Mesendoderm (in vitro differentiated cells): ENCODE results near the gene UBAP1L.

Source experiments
- DNase-seq: peaks from one replicate; pipeline ENCODE4 v3.0.0; 2013
- H2AK5ac ChIP-seq: 2 replicates; pipeline ENCODE4 v1.6.1; 2013; ENCODE audit warnings: low read length, inconsistent platforms
- H2BK120ac ChIP-seq: 2 replicates; pipeline ENCODE4 v1.6.1; 2013; ENCODE audit warnings: low read depth, mild to moderate bottlenecking, low read length, moderate library complexity, mixed read lengths
- H2BK15ac ChIP-seq: replicated peaks from 2 replicates; pipeline ENCODE4 v1.6.1; 2013; ENCODE audit warnings: low read depth, mild to moderate bottlenecking, moderate library complexity
- H2BK5ac ChIP-seq: 2 replicates; pipeline ENCODE4 v1.6.1; 2013; ENCODE audit warnings: low read length, inconsistent platforms
- H3K18ac ChIP-seq: 2 replicates; pipeline ENCODE4 v1.6.1; 2013; ENCODE audit warnings: mild to moderate bottlenecking, low read length, mixed read lengths
- H3K23ac ChIP-seq: one replicate; pipeline ENCODE4 v1.6.1; 2013; ENCODE audit warnings: low read length
- H3K27ac ChIP-seq: 2 replicates; pipeline ENCODE4 v1.5.1; 2013; ENCODE audit warnings: low read depth, mild to moderate bottlenecking, inconsistent platforms, low read length, moderate library complexity
- H3K27me3 ChIP-seq: 2 replicates; pipeline ENCODE4 v1.6.1; 2013; ENCODE audit warnings: low read length, control low read depth, mild to moderate bottlenecking, inconsistent platforms; ENCODE audit not compliant: insufficient read depth, poor library complexity
- H3K36me3 ChIP-seq: 2 replicates; pipeline ENCODE4 v1.6.1; 2013; ENCODE audit warnings: low read length, inconsistent platforms; ENCODE audit not compliant: control insufficient read depth, insufficient read depth
- H3K4ac ChIP-seq: one replicate; pipeline ENCODE4 v1.6.1; 2013; ENCODE audit warnings: low read depth, mild to moderate bottlenecking, low read length, moderate library complexity
- H3K4me1 ChIP-seq: 2 replicates; pipeline ENCODE4 v1.6.1; 2013; ENCODE audit warnings: low read depth, low read length, inconsistent platforms; ENCODE audit not compliant: control insufficient read depth
- H3K4me2 ChIP-seq: 2 replicates; pipeline ENCODE4 v1.6.1; 2013; ENCODE audit warnings: low read length
- H3K4me3 ChIP-seq: 2 replicates; pipeline ENCODE4 v1.5.1; 2013; ENCODE audit warnings: mild to moderate bottlenecking, low read length
- H3K56ac ChIP-seq: one replicate; pipeline ENCODE4 v1.6.1; 2013; ENCODE audit warnings: low read length
- H3K79me1 ChIP-seq: 2 replicates; pipeline ENCODE4 v1.6.1; 2013; ENCODE audit warnings: low read length, inconsistent platforms
- H3K79me2 ChIP-seq: 2 replicates; pipeline ENCODE4 v1.6.1; 2013; ENCODE audit warnings: mild to moderate bottlenecking, low read length; ENCODE audit not compliant: control insufficient read depth, insufficient read depth
- H3K9ac ChIP-seq: 2 replicates; pipeline ENCODE4 v1.6.1; 2013; ENCODE audit warnings: low read length, inconsistent platforms
- H4K5ac ChIP-seq: one replicate; pipeline ENCODE4 v1.6.1; 2013; ENCODE audit warnings: low read length
- H4K8ac ChIP-seq: one replicate; pipeline ENCODE4 v1.6.1; 2013; ENCODE audit warnings: low read depth, mild to moderate bottlenecking, control low read depth, low read length, moderate library complexity
- WGBS: extraction: QIAGEN DNeasy Blood & Tissue Kit; methylation state at CpG from one replicate; pipeline ENCODE4 v1.1.7; 2013; ENCODE audit warnings: low lambda C conversion rate, missing lambda C conversion rate; ENCODE audit not compliant: insufficient coverage; ENCODE audit errors: extremely low coverage; 5-methylcytosine and 5-hydroxymethylcytosine counted together

UBAP1L gene

GRCh38 chr15:65088643-65089021, 26.4 kb downstream of the UBAP1L start:
- Histone ChIP-seq H3K9ac (no peak overlapping the region), H3K27ac (no peak overlapping the region), H4K5ac (no peak overlapping the region), H2AK5ac (peak overlapping the region; percentile 70), H2BK5ac (no peak overlapping the region), H3K4me3 (no peak overlapping the region), H3K36me3 (no peaks in the 10 kb centered on the region), H3K79me2 (no peaks in the 10 kb centered on the region), H4K8ac (no peak overlapping the region), H3K4me2 (no peak overlapping the region), H3K4me1 (peaks cover 13% of the 10 kb centered on the region), H3K23ac (no peak overlapping the region), H3K56ac (no peak overlapping the region), H2BK120ac (no peak overlapping the region), H3K27me3 (no peaks in the 10 kb centered on the region), H3K79me1 (no peaks in the 10 kb centered on the region), H2BK15ac (no peak overlapping the region), H3K4ac (no peak overlapping the region), H3K18ac (no peak overlapping the region)
- DNase-seq, result no peak
- WGBS, result no CpG with 5 or more reads among the region's 6 CpGs

DNA sequence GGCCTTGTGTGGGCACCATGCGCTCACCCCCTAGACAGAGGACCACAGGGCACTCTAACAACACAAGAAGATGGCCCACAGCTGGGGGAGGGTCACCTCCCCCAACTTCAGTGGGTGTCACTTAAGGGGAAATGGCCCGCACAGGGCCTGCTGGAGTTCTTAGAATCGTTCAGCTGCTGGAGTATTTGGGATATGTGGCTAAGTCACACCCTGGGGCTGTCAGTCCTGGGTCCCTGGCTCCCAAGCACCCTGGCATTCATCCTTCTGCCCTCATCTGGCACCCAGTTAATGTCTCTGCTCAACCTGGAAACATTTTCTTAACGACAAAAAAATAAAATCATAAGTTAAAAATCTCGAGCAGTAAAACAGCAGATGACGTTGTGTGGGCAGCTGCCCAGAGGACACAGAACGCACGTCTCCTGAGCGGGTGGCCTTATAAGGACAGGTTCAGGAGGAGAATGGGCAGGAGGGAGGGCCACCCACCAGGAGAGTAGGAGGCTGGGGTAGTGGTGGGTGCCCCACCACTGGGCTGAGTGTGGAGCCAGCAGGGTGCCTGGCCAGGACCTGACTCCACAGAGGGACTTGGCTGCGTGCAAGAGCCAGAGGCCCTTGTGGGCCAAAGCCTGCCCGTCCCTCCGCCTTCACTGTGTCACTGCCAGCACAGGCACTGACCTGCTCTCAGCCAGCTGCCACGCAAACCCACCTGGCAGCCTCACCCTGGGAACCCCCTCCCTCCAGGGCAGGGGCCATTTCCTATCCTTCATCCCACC, 26.9 kb downstream of the UBAP1L start:
- H3K4me3 ChIP-seq, result no peak overlapping the region
- peak overlapping the region; percentile 27 for H3K56ac ChIP-seq
- H3K36me3 ChIP-seq, result no peaks in the 10 kb centered on the region
- no peak overlapping the region for H3K18ac ChIP-seq
- no peak overlapping the region for H3K4me2 ChIP-seq
- no CpG with 5 or more reads among the region's 13 CpGs for WGBS
- H3K79me2 ChIP-seq, result no peaks in the 10 kb centered on the region
- no peak overlapping the region for H3K4ac ChIP-seq
- no peak overlapping the region for H4K8ac ChIP-seq
- no peak overlapping the region for H3K9ac ChIP-seq
- DNase-seq, result no peak
- no peak overlapping the region for H2BK15ac ChIP-seq
- H3K27ac ChIP-seq, result no peak overlapping the region
- no peaks in the 10 kb centered on the region for H3K27me3 ChIP-seq
- no peaks in the 10 kb centered on the region for H3K79me1 ChIP-seq
- H4K5ac ChIP-seq, result no peak overlapping the region
- no peak overlapping the region for H3K23ac ChIP-seq
- H3K4me1 ChIP-seq, result peaks cover 17% of the 10 kb centered on the region
- H2BK5ac ChIP-seq, result no peak overlapping the region
- H2AK5ac ChIP-seq, result peak overlapping the region; percentile 70
- no peak overlapping the region for H2BK120ac ChIP-seq

DNA sequence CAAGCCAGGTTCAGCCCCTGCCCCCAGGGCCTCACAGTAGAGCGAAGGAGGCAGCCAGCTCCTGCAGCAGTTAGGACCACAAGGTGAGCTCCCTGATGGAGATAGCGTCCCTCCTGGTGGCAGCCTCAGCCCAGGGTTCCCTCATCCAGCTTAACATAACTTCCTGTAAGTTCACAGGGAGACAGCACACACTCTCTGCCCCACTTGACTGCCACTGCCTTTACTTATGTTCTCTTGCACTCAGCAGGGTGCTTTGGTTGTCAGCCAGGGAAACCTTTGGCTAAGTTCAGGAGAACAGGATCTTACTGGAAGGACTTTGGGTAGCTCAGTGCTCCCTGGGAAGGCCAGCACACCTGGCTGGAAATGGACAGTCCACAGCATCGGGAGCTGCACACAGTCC, 27.6 kb downstream of the UBAP1L start:
- H3K4me3 ChIP-seq, result no peak overlapping the region
- H2BK15ac ChIP-seq, result no peak overlapping the region
- H3K4me1 ChIP-seq, result peaks cover 21% of the 10 kb centered on the region
- no CpG with 5 or more reads among the region's 3 CpGs for WGBS
- H3K4ac ChIP-seq, result no peak overlapping the region
- no peaks in the 10 kb centered on the region for H3K27me3 ChIP-seq
- H3K4me2 ChIP-seq, result no peak overlapping the region
- no peaks in the 10 kb centered on the region for H3K79me2 ChIP-seq
- H2BK120ac ChIP-seq, result no peak overlapping the region
- H3K36me3 ChIP-seq, result no peaks in the 10 kb centered on the region
- H3K27ac ChIP-seq, result no peak overlapping the region
- no peak overlapping the region for H4K5ac ChIP-seq
- no peak for DNase-seq
- H3K18ac ChIP-seq, result no peak overlapping the region
- no peak overlapping the region for H2BK5ac ChIP-seq
- no peak overlapping the region for H3K56ac ChIP-seq
- H2AK5ac ChIP-seq, result no peak overlapping the region
- H3K9ac ChIP-seq, result no peak overlapping the region
- H4K8ac ChIP-seq, result no peak overlapping the region
- no peak overlapping the region for H3K23ac ChIP-seq
- H3K79me1 ChIP-seq, result no peaks in the 10 kb centered on the region

- no peak overlapping the region for H2BK120ac ChIP-seq
- no peak overlapping the region for H3K4me3 ChIP-seq
- no peaks in the 10 kb centered on the region for H3K79me1 ChIP-seq
- no peak overlapping the region for H3K9ac ChIP-seq
- H3K4ac ChIP-seq, result no peak overlapping the region
- no CpG with 5 or more reads among the region's 6 CpGs for WGBS
- H3K27me3 ChIP-seq, result no peaks in the 10 kb centered on the region
- H2BK15ac ChIP-seq, result no peak overlapping the region
- H2BK5ac ChIP-seq, result no peak overlapping the region
- H3K27ac ChIP-seq, result no peak overlapping the region
- no peak for DNase-seq
- no peak overlapping the region for H3K23ac ChIP-seq
- no peaks in the 10 kb centered on the region for H3K79me2 ChIP-seq
- no peak overlapping the region for H2AK5ac ChIP-seq
- H3K4me1 ChIP-seq, result peaks cover 21% of the 10 kb centered on the region
- H3K56ac ChIP-seq, result no peak overlapping the region
- no peak overlapping the region for H3K18ac ChIP-seq
- H4K5ac ChIP-seq, result no peak overlapping the region
- no peaks in the 10 kb centered on the region for H3K36me3 ChIP-seq
- H4K8ac ChIP-seq, result no peak overlapping the region
- H3K4me2 ChIP-seq, result no peak overlapping the region
Measured at GRCh38 chr15:65086680-65087111, 28.3 kb downstream of the UBAP1L start.

GRCh38 chr15:65085990-65086679, 28.9 kb downstream of the UBAP1L start:
- no peak overlapping the region for H3K23ac ChIP-seq
- H2BK5ac ChIP-seq, result no peak overlapping the region
- peaks cover 21% of the 10 kb centered on the region for H3K4me1 ChIP-seq
- H3K27me3 ChIP-seq, result no peaks in the 10 kb centered on the region
- no CpG with 5 or more reads among the region's 6 CpGs for WGBS
- H3K79me1 ChIP-seq, result no peaks in the 10 kb centered on the region
- H2BK15ac ChIP-seq, result no peak overlapping the region
- H3K27ac ChIP-seq, result no peak overlapping the region
- H4K8ac ChIP-seq, result no peak overlapping the region
- H3K56ac ChIP-seq, result no peak overlapping the region
- H3K4me2 ChIP-seq, result no peak overlapping the region
- no peak overlapping the region for H3K4me3 ChIP-seq
- H3K36me3 ChIP-seq, result no peaks in the 10 kb centered on the region
- peak; percentile 78 for DNase-seq
- no peak overlapping the region for H3K4ac ChIP-seq
- no peak overlapping the region for H3K9ac ChIP-seq
- H3K79me2 ChIP-seq, result no peaks in the 10 kb centered on the region
- no peak overlapping the region for H4K5ac ChIP-seq
- H2BK120ac ChIP-seq, result no peak overlapping the region
- no peak overlapping the region for H3K18ac ChIP-seq
- H2AK5ac ChIP-seq, result no peak overlapping the region
